Upper lobe of left lung (tissue), 6 donors: ENCODE data around the gene DMD. TPM values are rescaled to one million over a fixed set of nuclear protein-coding genes. Genes with fewer than 3 reads are reported as not detected.

Experiments
- ATAC-seq, 2 donors: fragments of 200-7000 bp; cut with Tn5 transposase; one replicate each; pipeline ENCODE4 v1.9.1; 2022; ENCODE audit warnings: mild to moderate bottlenecking in 2 of 2, moderate library complexity in 2 of 2; ENCODE audit not compliant: low FRiP score in 2 of 2
- DNase-seq, 2 donors: peaks; one replicate each; pipeline ENCODE4 v3.0.0-alpha.2; 2019 to 2020
- H3K27ac ChIP-seq, 4 donors: fragments of 200-600 bp; sonication (generic); one replicate each; pipeline ENCODE4 v1.5.1; 2016 to 2019
- H3K27me3 ChIP-seq, 4 donors: fragments of 200-600 bp; sonication (generic); one replicate each; pipeline ENCODE4 v1.5.1; 2017 to 2019
- H3K36me3 ChIP-seq, 4 donors: fragments of 200-600 bp; sonication (generic); one replicate each; pipeline ENCODE4 v1.5.1; 2016 to 2019
- H3K4me1 ChIP-seq, 4 donors: fragments of 200-600 bp; sonication (generic); one replicate each; pipeline ENCODE4 v1.5.1; 2018 to 2019
- H3K4me3 ChIP-seq, 4 donors: fragments of 200-600 bp; sonication (generic); one replicate each; pipeline ENCODE4 v1.5.1; 2017 to 2019; ENCODE audit warnings: mild to moderate bottlenecking in 2 of 4, moderate library complexity in 1 of 4
- H3K9me3 ChIP-seq, 4 donors: fragments of 200-600 bp; sonication (generic); one replicate each; pipeline ENCODE4 v1.5.1; 2018 to 2019
- EP300 ChIP-seq, 4 donors: sonication (generic); formaldehyde crosslinking; IDR thresholded peaks; one replicate each; pipeline ENCODE4 v1.5.1; 2017; ENCODE audit warnings: antibody characterized with exemption in 4 of 4, control low read depth in 2 of 4
- POLR2A ChIP-seq, 4 donors: fragments of 450-650 bp; IDR thresholded peaks; one replicate each; pipeline ENCODE4 v1.5.1; 2016 to 2017; ENCODE audit warnings: antibody characterized with exemption in 4 of 4, mild to moderate bottlenecking in 2 of 4
- POLR2AphosphoS5 ChIP-seq, 2 donors: sonication (generic); formaldehyde crosslinking; IDR thresholded peaks; one replicate each; pipeline ENCODE4 v1.5.1; 2017; ENCODE audit warnings: antibody characterized with exemption in 2 of 2
- WGBS, 2 donors: methylation state at CpG; one replicate each; pipeline ENCODE4 v1.1.5; 2017 to 2018; 5-methylcytosine and 5-hydroxymethylcytosine counted together
- total RNA-seq, 6 donors: library from RNA; depleted of rRNA in 4 of 6; stranded (reverse); fragments of >200 nt in 4 of 6; gene quantifications; one replicate each; pipeline versions ENCODE4 v1.1.0 to v1.2.1, GENCODE V29; 2016 to 2021
- TF ChIP-seq, protein P1 (sequence below), 6 experiments: fragments of 450-650 bp in 4 of 6; fragments of 200-600 bp in 2 of 6; sonication (generic) in 2 of 6; IDR thresholded peaks; one replicate each; pipeline ENCODE4 v1.5.1; 2016 to 2019; ENCODE audit warnings: antibody characterized with exemption in 6 of 6
- donor health status: DM: no; HTN: no; CAD: no; lungs with moderate emphysema.
- donor health status: DM: no; HTN: yes; CAD: no; lungs with severe emphysema.

DMD gene
- total RNA-seq, 6 donors from 2014 or later = 12.5 to 37.0 (median 24.0) TPM

DNA sequence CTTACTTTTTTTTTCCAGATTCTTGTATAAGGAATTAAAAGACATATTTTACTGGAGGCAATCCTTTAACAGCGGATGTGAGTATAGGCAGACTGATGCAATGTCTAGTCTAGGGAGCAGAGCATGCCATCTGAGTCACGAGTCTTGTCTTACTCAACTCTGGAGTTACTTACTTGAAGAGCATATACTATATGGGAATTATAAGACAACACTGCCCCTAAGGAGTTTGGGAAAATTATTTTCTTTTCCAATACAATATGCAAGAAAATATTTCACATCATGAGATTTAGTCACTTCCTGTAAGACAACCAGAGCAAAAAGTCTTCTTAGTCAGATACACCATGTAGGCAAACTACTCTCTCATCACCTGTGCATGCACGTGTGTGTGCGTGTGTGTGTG is 1602.2 kb downstream of the DMD start:
- ATAC-seq (no peak), DNase-seq (no peak)
- no peaks in the 10 kb centered on the region for H3K9me3 ChIP-seq
- no peaks in the 10 kb centered on the region for H3K27me3 ChIP-seq
- no peak overlapping the region for H3K4me3 ChIP-seq
- 72 to 73% methylated on average over 4 of the region's 4 CpGs for WGBS, 2 donors
- no peak overlapping the region for H3K27ac ChIP-seq
- H3K36me3 ChIP-seq = no peaks in the 10 kb centered on the region
- H3K4me1 ChIP-seq = no peaks in the 10 kb centered on the region
- TF ChIP-seq, protein P1, sequence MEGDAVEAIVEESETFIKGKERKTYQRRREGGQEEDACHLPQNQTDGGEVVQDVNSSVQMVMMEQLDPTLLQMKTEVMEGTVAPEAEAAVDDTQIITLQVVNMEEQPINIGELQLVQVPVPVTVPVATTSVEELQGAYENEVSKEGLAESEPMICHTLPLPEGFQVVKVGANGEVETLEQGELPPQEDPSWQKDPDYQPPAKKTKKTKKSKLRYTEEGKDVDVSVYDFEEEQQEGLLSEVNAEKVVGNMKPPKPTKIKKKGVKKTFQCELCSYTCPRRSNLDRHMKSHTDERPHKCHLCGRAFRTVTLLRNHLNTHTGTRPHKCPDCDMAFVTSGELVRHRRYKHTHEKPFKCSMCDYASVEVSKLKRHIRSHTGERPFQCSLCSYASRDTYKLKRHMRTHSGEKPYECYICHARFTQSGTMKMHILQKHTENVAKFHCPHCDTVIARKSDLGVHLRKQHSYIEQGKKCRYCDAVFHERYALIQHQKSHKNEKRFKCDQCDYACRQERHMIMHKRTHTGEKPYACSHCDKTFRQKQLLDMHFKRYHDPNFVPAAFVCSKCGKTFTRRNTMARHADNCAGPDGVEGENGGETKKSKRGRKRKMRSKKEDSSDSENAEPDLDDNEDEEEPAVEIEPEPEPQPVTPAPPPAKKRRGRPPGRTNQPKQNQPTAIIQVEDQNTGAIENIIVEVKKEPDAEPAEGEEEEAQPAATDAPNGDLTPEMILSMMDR (IDR thresholded peaks at IDR 0.05) = no peak
- no peak for TF ChIP-seq EP300 (IDR thresholded peaks at IDR 0.05)

DNA sequence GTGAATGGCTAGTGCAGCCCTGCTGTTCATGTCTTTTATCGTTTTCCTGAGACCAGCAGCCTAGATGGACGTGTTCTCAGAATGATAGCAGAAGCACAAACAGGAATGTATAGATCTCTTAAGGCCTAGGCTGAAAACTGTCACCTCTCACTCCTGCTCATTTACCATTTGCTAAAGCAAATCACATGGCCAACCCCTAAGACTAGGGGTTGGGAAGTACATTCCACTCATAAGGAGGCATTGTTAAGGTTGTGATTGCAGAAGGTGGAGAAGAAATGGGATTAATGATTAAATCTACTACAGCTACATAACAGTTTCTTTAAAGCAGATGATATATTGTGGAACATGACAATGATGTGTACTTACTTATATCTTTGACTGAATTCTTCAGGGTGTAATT is 1602.7 kb downstream of the DMD start:
- WGBS, 2 donors = 68 to 70% methylated on average over 1 to 2 of the region's 2 CpGs
- TF ChIP-seq POLR2A (IDR thresholded peaks at IDR 0.05) (no peak), EP300 (IDR thresholded peaks at IDR 0.05) (no peak), POLR2AphosphoS5 (IDR thresholded peaks at IDR 0.05) (no peak)
- TF ChIP-seq, protein P1 (IDR thresholded peaks at IDR 0.05) = no peak
- Histone ChIP-seq H3K4me1 (no peaks in the 10 kb centered on the region), H3K9me3 (no peaks in the 10 kb centered on the region), H3K27ac (no peak overlapping the region), H3K27me3 (no peaks in the 10 kb centered on the region), H3K36me3 (no peaks in the 10 kb centered on the region), H3K4me3 (no peak overlapping the region)
- ATAC-seq (no peak), DNase-seq (no peak)

DNA sequence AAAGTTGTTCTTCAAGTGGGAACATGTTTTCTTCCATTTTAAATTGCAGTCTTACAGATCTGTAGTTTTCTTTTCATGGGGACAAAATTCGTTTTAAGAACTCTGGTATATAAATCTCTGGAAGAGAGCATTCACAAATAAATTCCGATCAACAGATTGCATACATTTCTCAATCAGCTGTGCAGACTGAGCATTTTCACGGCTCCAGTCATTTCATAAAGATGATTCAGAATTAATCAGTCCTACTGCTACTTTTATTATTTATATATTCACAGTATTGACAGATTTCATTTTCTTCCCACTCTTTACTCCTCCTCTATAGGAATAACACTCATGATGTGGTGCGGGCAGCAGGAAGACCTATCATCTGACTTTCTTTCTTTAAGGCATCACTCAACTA is 1604.6 kb downstream of the DMD start:
- no peak for TF ChIP-seq EP300 (IDR thresholded peaks at IDR 0.05)
- TF ChIP-seq POLR2AphosphoS5 (IDR thresholded peaks at IDR 0.05) = no peak
- TF ChIP-seq, protein P1 (IDR thresholded peaks at IDR 0.05) = no peak
- no peak for TF ChIP-seq POLR2A (IDR thresholded peaks at IDR 0.05)
- DNase-seq (no peak), ATAC-seq (no peak)
- Histone ChIP-seq H3K27ac (no peak overlapping the region), H3K4me3 (no peak overlapping the region), H3K36me3 (no peaks in the 10 kb centered on the region), H3K9me3 (no peaks in the 10 kb centered on the region), H3K27me3 (no peaks in the 10 kb centered on the region), H3K4me1 (no peaks in the 10 kb centered on the region)
- 77 to 92% methylated on average over 4 of the region's 4 CpGs for WGBS, 2 donors

DNA sequence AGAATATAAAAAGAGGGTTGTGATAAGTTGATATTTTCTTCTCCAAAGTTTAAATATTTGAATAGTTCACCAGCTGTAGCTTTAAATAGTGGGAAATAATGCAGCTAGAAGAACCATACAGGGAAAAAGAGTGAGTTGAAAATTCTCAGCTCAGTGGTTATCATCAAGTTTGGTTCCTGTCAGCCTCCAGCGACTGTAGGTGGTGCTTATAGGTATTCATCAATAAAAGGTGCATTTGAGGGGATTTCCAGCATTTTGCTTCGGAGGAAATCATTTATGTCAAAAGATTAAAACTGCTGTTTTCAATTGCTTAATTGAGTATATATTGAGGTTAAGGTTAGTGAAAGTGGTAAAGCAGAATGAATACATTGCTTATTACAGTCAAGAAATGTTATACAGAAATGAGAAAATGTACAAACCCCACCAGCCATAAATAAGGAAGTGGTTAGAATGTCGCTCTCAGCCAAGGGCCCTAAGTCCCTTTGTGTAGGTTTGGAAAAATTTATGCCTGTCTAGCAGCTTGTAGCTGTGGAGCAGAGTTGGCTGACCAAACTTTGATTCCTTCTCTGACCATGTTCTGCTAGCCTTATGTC is 1606.6 kb downstream of the DMD start:
- Histone ChIP-seq H3K9me3 (no peaks in the 10 kb centered on the region), H3K4me1 (no peaks in the 10 kb centered on the region), H3K27ac (no peak overlapping the region), H3K36me3 (no peaks in the 10 kb centered on the region), H3K27me3 (no peaks in the 10 kb centered on the region), H3K4me3 (no peak overlapping the region)
- DNase-seq = no peak
- no peak for ATAC-seq
- TF ChIP-seq, protein P1 (IDR thresholded peaks at IDR 0.05) = no peak
- no peak for TF ChIP-seq POLR2A (IDR thresholded peaks at IDR 0.05)
- TF ChIP-seq POLR2AphosphoS5 (IDR thresholded peaks at IDR 0.05) = no peak
- TF ChIP-seq EP300 (IDR thresholded peaks at IDR 0.05) = no peak
- 65 to 94% methylated on average over 3 of the region's 3 CpGs for WGBS, 2 donors

DNA sequence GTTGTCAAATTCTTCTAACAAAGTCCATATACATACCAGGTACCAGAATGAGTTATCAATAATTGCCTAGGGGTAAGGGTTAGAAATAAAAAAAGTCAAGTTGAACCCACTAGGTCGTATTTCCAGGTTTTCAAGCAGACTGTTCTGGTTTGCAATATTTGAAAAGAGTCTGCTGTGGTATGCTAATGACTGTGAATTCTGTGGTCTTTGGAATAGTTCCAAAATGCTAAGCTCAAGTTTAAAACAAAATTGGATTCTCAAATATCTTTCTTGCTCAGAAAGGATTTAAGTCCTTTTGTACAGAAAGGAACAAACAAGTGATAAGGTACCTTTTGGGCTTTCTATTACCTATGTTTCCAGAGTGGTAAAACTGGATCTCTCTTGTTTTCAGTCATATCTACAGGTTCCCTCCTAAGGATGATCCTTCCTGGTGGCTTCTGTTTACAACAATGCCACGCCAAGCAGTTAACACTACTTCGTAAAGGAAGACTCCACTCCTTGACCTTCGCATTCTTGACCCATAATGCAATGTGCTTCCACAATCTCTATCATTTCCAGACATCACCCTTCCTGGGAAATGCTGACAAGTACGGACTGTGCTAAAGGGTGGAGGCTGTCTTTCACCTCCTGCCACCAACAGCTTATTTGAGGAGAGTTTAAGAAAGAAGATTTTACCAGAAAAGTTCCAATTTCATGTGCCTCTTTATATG is 1607.8 kb downstream of the DMD start:
- Histone ChIP-seq H3K27ac (no peak overlapping the region), H3K4me1 (no peaks in the 10 kb centered on the region), H3K9me3 (no peaks in the 10 kb centered on the region), H3K36me3 (no peaks in the 10 kb centered on the region), H3K27me3 (no peaks in the 10 kb centered on the region), H3K4me3 (no peak overlapping the region)
- no peak for ATAC-seq
- 47 to 48% methylated on average over 4 to 5 of the region's 5 CpGs for WGBS, 2 donors
- DNase-seq = no peak
- TF ChIP-seq, protein P1 (IDR thresholded peaks at IDR 0.05) = no peak
- TF ChIP-seq EP300 (IDR thresholded peaks at IDR 0.05) (no peak), POLR2A (IDR thresholded peaks at IDR 0.05) (no peak), POLR2AphosphoS5 (IDR thresholded peaks at IDR 0.05) (no peak)
